ENCODE measurements around the gene MAK. TPM values are rescaled to one million over a fixed set of nuclear protein-coding genes. Genes with fewer than 3 reads are reported as not detected.

Gene MAK
- total RNA-seq, 4 donors from 2014 or later = not detected

- TF ChIP-seq POLR2A (IDR thresholded peaks at IDR 0.05) = no peak
- no peak for TF ChIP-seq CTCF (IDR thresholded peaks at IDR 0.05 in 4 of 5, conservative IDR thresholded peaks at IDR 0.05 in 1 of 5)
- Histone ChIP-seq H3K4me1 (peaks cover 22 to 23% of the 10 kb centered on the region in 2 donors), H3K4me3 (peak overlapping the region; percentile 36 to 71 (median 57)), H3K27ac (peak overlapping the region; percentile 40 to 68 (median 66)), H3K36me3 (peaks cover 0 to 8% of the 10 kb centered on the region in 2 donors), H3K27me3 (no peaks in the 10 kb centered on the region), H3K9me3 (no peaks in the 10 kb centered on the region)
- in situ Hi-C loops (cut with MboI; ENCODE audit: low sequenced_read_pairs in 4 of 4) (no loop called here), intact Hi-C loops (cut with DNase I; ENCODE audit: low total_unique reads) (no loop called here)
- ATAC-seq (no peak), DNase-seq (no peak)
Observed at GRCh38 chr6:10720265-10720959, 117.9 kb downstream of the MAK start.

- peak overlapping the region; percentile 40 to 68 (median 66) for H3K27ac ChIP-seq
- H3K36me3 ChIP-seq = peaks cover 0 to 3% of the 10 kb centered on the region in 2 donors
- peaks cover 18 to 21% of the 10 kb centered on the region in 2 donors for H3K4me1 ChIP-seq
- TF ChIP-seq CTCF (IDR thresholded peaks at IDR 0.05 in 4 of 5, conservative IDR thresholded peaks at IDR 0.05 in 1 of 5) (no peak), POLR2A (IDR thresholded peaks at IDR 0.05) (no peak)
- ATAC-seq (no peak), DNase-seq (no peak)
- H3K27me3 ChIP-seq = no peaks in the 10 kb centered on the region
- no peaks in the 10 kb centered on the region for H3K9me3 ChIP-seq
- in situ Hi-C loops (cut with MboI; ENCODE audit: low sequenced_read_pairs in 4 of 4) (no loop called here), intact Hi-C loops (cut with DNase I; ENCODE audit: low total_unique reads) (no loop called here)
- H3K4me3 ChIP-seq = peak overlapping the region; percentile 36 to 71 (median 57)
Observed at GRCh38 chr6:10719964-10720264, 118.4 kb downstream of the MAK start.

GRCh38 chr6:10719296-10719963, 118.9 kb downstream of the MAK start:
- TF ChIP-seq POLR2A (IDR thresholded peaks at IDR 0.05) (no peak), CTCF (IDR thresholded peaks at IDR 0.05 in 4 of 5, conservative IDR thresholded peaks at IDR 0.05 in 1 of 5) (no peak)
- intact Hi-C loops (cut with DNase I; ENCODE audit: low total_unique reads) (no loop called here), in situ Hi-C loops (cut with MboI; ENCODE audit: low sequenced_read_pairs in 4 of 4) (no loop called here)
- peak overlapping the region in 3 of 4 donors; percentile 36 to 71 (median 62) for H3K4me3 ChIP-seq
- no peaks in the 10 kb centered on the region for H3K36me3 ChIP-seq
- no peaks in the 10 kb centered on the region for H3K27me3 ChIP-seq
- peaks cover 13 to 17% of the 10 kb centered on the region in 2 donors for H3K4me1 ChIP-seq
- peak overlapping the region in 1 of 4 donors; percentile 68 for H3K27ac ChIP-seq
- H3K9me3 ChIP-seq = no peaks in the 10 kb centered on the region
- no peak for ATAC-seq
- DNase-seq = no peak

GRCh38 chr6:10713962-10714361, 124.4 kb downstream of the MAK start:
- Histone ChIP-seq H3K27me3 (no peaks in the 10 kb centered on the region), H3K9me3 (no peaks in the 10 kb centered on the region), H3K36me3 (peaks cover 0 to 20% of the 10 kb centered on the region in 2 donors), H3K4me3 (no peak overlapping the region), H3K27ac (no peak overlapping the region), H3K4me1 (no peaks in the 10 kb centered on the region)
- no peak for DNase-seq
- TF ChIP-seq CTCF (IDR thresholded peaks at IDR 0.05 in 4 of 5, conservative IDR thresholded peaks at IDR 0.05 in 1 of 5) = no peak
- TF ChIP-seq POLR2A (IDR thresholded peaks at IDR 0.05) = no peak
- no peak for ATAC-seq
- in situ Hi-C loops (cut with MboI; ENCODE audit: low sequenced_read_pairs in 4 of 4) = no loop called here
- intact Hi-C loops (cut with DNase I; ENCODE audit: low total_unique reads) = no loop called here

Other genes starting within 250 kb of the MAK start
- 1 to 10 TPM in 1 of 4 donors, not detected in 3; 2.8 TPM for gene C6orf52, start 143.9 kb downstream of the MAK start, total RNA-seq
- 10 to 100 TPM in 3 of 4 donors, 1 to 10 TPM in 1; 5.5 to 18.8 (median 14.2) TPM for gene PAK1IP1, start 143.6 kb downstream of the MAK start, total RNA-seq
- gene TMEM14C, start 115.5 kb downstream of the MAK start, total RNA-seq = 100 to 1,000 TPM in 3 of 4 donors, 10 to 100 TPM in 1; 93.2 to 130 (median 117) TPM
- 10 to 100 TPM; 68.3 to 93.8 (median 79.4) TPM for gene TMEM14B, start 90.7 kb downstream of the MAK start, total RNA-seq
- not detected for gene GCM2, start 43.5 kb upstream of the MAK start, total RNA-seq
- under 1 TPM in 3 of 4 donors, not detected in 1; 0.07 to 0.82 (median 0.29) TPM for gene SYCP2L, start 48.5 kb upstream of the MAK start, total RNA-seq
- 1 to 10 TPM in 1 of 4 donors, under 1 TPM in 3; 0.07 to 1.1 (median 0.31) TPM for gene ELOVL2, start 205.8 kb upstream of the MAK start, total RNA-seq

Measured in gastrocnemius medialis (tissue), 4 donors.